GM19023 (cell line): Measurements from ENCODE around the gene OTOP2.
"Not testable (repeated sequence)": the region's sequence is repeated elsewhere in the genome, so short reads cannot be mapped to it uniquely, and the experiment has no call there.

Source experiments
- ATAC-seq: cut with Tn5 transposase; IDR thresholded peaks from one replicate; pipeline ENCODE4 v1.9.1; 2021; ENCODE audit warnings: mild to moderate bottlenecking, moderate library complexity; ENCODE audit not compliant: unreplicated experiment

Gene OTOP2

DNA sequence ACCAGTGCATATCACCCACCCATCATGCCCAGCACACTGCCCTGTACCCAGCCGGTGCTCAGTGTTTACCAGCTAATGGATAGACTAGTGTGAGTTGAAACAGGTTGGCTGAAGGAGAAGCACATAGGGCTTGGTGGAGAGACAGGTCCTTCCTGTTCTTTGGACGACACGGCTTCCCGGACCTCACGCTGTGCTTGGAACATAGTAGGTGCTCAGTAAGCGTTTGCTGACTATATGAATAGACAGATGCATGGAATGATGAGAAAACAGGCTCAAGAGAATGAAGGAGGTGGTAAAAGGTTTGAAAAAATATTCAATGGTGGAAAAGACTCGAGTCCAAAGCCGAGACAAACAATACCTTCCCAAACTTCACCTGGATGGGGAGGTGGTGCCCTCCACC is 23.9 kb upstream of the OTOP2 start:
- no peak for ATAC-seq

DNA sequence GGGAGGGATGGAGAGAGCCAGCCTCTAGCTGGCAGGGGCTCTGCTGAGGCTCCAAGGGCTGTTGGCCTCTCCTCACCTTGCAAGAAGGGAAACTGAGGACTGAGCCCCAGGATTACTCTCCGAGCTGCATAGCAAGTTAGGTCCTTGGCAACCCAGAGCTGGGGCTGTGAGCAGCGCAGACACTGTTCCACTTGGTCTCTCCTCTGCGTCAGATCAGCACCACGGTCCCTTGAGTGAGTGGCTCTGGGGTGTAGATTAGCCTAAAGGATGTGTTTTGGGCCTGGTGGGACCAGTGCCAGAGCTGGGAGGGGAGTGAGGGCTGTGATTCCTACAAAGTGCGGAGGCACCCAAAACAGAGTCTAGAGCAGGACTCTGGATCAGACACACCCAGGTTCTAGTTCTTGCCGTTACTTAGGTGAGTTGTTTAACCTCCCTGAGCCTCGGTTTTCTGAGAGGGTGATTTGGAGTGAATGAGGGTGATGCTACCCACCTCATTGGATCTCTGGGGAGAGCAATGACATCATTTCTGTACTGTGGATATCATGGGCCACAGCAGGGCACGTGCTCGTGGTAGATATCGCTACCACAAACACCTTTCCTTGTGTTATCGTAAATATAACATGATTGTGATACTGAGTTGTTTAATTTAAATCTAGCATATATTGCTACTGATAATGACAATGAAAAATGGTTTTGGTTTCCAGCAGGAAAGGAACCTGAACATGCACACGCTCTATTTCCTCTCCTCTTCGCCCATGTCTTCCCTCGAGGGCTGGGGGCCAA is 22.5 kb upstream of the OTOP2 start:
- ATAC-seq: no peak

DNA sequence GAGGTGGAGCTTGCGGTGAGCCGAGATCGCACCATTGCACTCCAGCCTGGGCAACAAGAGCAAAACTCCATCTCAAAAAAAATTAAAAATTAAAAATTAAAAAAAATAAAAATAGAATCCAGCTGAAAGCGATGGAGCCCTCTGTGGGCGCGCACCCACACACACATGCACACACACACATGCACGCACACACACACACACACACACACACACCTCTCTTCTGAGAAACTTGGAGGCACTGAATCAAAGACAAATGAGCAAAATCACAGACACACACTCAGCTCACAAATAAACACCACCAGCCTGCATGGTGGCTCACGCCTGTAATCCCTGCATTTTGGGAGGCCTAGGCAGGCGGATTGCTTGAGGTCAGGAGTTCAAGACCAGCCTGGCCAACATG is 21.0 kb upstream of the OTOP2 start:
- no peak for ATAC-seq

DNA sequence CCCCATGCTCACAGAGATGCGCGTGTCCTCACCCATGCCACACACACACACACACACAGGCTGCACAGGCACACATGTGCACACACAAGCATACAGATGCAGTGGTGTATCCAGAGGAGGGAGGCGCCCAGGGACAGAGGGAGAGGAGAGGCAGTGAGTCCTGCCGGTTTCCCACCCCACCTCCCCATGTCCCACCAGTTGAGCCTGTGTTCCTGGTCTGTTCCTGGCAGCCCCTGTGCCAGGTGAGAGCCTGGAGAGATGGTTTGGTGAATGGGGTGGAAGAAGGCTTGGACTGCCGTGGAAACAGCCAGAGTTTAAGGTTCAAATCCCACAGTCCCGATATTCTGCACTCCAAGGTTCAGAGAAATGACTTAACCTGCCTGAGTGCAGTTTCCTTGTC is 20.4 kb upstream of the OTOP2 start:
- ATAC-seq: no peak

DNA sequence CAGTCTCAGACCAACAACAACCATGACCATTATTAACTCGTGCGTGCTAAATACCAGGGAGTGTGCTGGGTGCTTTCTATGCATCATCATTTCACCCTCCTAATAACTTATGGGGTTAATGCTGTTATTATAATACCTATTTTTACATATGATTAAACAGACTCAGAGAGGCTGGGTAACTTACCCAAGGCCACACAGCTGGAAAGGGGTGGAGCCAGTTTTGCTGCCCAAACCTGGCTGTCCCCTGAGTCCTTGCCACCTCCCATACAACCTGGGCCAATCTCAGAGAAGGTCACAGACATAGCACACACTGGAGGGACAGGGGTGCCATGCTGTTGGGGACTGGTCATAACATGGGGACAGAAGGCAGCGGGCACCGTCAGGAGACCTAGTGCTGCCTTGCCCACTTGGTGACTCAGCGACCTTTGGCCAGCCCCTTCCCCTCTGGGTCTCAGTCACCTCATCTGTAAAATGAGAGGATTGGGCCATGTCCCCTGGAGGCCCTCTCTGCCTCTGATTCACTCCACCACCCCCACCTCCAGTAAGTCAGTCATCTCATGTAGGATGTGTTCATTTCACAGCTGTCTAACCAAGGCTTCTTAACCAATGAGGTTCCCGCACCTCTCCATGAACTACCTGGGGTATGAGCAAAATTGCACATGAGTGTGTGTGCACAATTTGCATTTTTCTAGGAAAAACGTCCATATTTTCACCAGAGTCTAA is 19.2 kb upstream of the OTOP2 start:
- no peak for ATAC-seq

DNA sequence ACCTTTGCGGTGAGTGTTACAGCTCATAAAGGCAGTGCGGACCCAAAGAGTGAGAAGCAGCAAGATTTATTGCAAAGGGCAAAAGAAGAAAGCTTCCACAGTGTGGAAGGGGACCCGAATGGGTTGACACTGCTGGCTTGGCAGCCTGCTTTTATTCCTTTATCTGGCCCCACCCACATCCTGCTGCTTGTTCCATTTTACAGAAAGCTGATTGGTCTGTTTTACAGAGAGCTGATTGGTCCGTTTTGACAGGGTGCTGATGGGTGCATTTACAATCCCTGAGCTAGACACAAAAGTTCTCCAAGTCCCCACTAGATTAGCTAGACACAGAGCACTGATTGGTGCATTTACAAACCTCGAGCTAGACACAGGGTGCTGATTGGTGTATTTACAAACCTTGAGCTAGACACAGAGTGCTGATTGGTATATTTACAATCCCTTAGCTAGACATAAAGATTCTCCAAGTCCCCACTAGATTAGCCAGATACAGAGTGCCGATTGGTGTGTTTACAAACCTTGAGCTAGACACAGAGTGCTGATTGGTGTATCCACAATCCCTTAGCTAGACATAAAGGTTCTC is 17.8 kb upstream of the OTOP2 start:
- not testable (repeated sequence) for ATAC-seq

DNA sequence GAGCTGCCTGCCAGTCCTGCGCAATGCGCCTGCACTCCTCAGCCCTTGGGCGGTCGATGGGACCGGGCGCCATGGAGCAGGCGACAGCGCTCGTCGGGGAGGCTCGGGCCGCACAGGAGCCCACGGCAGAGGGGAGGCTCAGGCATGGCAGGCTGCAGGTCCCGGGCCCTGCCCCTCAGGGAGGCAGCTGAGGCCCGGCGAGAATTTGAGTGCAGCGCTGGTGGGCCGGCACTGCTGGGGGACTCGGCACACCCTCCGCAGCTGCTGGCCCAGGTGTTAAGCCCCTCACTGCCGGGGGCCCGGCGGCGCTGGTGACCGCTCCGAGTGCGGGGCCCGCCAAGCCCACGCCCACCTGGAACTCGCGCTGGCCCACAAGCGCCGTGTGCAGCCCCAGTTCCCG is 17.1 kb upstream of the OTOP2 start:
- ATAC-seq: no peak

DNA sequence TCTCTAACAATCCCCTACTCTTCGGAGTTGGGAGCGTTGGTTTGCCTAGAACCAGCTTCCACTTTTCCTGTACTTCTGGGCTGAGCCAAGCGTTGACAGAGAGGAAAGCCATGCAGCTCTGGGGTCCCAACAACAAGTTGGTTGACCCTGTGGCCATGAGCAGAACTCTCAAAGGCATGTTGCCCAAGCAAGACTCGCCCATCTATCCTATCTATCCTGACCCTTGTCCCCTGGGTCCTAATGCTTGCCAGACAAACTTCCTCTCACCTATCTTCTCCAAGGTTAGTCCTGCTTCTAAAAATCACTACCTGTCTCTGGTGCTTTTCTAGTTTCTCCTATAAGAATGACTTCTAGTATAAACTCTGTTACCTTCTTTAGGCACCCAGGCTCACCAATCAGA is 15.0 kb upstream of the OTOP2 start:
- not testable (repeated sequence) for ATAC-seq

DNA sequence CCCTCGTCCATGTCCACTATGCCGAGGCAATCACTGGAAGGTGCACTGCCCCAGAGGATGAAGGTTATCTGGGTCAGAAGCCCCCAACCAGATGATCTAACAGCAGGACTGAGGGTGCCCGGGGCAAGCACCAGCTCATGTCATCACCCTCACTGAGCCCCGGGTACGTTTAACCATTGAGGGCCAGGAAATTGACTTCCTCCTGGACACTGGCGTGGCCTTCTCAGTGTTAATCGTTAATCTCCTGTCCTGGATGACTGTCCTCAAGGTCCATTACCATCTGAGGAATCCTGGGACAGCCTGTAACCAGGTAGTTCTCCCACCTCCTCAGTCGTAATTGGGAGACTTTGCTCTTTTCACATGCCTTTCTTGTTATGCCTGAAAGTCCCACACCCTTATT is 12.7 kb upstream of the OTOP2 start:
- not testable (repeated sequence) for ATAC-seq

DNA sequence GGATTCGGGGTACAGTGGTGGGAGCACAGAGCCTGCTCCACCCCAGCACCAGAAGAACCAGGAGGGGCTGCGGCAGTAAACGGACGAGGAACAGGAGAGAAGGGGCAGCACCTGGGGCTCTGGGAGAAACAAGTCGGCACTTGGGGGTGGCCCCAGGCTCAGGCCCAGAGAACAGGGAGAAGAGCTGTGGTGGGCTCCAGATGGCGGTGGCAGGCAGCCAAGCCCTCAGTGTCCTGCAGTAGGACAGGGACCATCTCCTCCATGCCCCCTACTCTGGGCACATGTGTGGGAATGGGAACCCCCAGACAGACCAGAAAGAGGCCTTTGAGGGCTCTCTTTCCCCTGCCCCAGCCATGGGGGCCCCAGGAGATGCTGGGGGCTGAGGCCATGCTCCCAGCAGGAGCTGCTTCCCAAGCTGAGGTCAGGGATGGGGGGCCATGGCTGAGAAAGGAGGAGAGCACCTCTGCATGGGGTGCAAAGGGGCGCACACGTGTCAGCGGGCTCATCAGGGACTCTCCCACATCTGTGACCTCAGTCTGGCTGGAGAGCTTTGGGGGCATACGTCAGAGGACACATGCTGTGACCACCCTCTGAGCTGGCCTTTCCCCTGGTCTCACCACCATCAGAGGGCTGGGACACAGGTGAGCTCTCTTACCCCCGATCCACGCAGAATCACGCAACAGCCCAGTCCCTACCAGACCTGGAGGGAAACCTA is 7.8 kb upstream of the OTOP2 start:
- ATAC-seq: no peak

DNA sequence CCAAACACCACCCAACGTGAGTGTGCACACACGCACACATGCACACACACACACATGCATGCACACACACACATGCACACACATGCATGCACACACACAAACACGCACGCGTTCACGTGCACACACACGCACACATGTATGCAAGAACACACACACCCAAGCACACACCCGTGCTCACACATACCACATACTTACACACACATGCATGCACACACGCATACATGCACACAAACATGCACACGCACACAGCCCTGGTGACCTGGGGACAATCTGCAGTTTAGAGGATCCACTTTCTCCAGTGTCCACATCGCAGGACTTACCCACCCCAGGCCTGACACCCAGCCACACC is 7.2 kb upstream of the OTOP2 start:
- ATAC-seq: no peak

DNA sequence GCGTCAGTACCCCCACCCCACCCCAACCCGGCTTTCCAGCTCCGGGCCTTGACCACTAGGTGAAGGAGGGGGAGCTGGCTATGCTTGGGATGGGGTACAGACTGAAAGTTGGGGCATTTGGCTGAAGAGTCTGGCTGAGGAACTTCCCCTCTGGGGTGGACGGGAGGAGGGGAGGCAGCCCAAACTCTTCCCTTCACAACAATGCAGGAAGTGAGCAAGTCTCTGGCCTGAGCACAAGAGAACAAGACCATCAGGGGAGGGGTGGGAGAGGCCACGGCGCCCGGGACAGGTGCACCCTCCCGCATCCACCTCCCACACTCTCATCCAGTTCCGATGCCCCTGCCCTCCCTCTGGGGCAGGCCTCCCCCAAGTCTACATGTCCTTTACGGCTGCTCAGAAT is 6.6 kb upstream of the OTOP2 start:
- no peak for ATAC-seq

DNA sequence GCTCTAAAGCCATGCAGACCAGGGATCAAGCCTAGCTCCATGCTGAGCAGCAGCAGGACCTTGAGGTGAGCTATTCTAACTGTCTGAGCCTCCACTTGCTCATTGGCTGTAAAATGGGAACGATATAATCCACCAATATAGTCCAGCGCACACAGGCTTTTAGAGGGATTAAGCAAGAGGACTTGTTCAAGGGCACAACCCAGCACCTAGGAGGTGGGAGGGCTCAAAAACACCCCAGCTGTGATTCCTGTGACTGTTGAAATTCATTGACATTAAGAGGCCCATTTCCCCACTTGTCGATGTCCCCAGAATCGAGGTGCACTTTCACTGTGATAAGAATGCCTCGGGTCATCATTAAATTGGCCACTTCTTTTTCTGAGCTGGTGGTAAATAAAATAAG is 5.2 kb upstream of the OTOP2 start:
- ATAC-seq: no peak

DNA sequence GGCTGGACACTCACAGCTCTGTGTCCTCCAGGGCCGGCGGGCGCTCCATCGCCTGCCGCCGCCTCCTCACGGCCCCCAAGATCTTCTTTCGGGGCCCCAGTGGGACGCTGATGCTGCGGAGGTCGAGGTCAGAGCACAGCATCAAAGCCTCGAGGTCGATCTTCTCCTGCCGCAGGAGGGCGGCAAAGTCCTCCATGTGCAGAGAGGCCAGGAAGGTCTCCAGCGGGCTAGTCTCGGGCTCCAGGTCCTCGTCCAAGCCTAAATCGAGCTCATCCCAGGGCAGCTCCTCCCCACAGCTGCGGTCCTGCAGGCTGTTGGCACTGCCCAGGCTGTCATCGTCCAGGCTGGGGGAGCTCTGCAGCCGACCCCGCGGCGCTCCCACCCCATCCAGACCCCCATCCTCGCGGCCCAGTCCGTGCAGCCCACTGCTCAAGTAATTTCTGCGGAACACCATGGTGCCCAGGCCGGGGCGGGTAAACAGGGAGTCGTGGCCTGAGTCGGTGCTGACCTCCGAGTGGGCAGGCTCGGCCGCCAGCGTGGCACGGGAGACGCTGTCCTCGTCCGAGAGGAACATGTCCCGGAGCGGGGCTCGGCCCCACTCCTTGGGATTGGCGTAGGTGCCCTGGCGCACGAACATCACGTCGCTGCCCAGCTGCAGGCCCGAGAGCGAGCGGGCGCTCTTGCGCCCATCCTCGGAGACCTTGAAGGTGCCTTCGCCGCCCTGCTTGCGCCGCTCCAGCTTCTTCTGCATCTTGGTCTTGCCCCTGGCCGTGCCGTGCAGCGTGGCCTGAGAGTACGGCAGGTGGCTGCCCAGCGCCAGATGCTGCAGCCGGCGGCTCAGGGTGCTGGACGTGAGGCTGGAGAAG is 4.4 kb upstream of the OTOP2 start:
- ATAC-seq: no peak

DNA sequence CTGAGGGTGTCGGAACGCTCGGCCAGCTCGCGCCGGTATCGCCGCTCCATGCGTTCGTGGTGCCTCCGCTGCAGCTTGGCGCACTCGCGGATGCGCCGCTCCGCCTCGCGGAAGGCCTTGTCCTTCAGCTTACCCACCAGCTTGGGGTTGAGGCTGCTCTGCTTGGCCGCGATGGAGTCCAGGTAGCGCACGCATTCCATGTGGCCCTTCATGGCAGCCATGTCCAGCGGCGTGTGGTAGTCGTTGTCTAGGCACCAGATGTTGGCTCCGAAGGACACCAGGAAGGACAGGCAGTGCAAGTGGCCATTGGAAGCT is 3.8 kb upstream of the OTOP2 start:
- ATAC-seq: no peak

DNA sequence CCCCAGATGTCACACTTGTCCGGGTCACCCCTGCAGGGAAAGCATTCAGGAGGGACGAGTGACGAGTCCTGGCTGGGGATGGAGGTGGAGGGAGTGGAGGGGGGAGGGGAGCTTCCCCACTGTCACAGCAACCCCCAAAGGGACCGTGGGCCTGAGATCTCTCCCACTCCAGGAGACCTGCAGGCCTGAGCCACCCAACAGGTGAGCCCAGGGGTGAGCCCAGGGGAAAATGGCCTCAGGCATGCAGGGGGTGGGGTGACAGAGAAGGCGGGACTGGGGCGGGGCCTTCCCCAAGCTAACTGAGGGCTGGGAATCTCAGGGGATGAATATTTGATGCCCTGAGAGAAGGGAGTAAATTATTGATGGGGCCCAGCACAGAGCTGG is 3.4 kb upstream of the OTOP2 start:
- ATAC-seq: no peak

DNA sequence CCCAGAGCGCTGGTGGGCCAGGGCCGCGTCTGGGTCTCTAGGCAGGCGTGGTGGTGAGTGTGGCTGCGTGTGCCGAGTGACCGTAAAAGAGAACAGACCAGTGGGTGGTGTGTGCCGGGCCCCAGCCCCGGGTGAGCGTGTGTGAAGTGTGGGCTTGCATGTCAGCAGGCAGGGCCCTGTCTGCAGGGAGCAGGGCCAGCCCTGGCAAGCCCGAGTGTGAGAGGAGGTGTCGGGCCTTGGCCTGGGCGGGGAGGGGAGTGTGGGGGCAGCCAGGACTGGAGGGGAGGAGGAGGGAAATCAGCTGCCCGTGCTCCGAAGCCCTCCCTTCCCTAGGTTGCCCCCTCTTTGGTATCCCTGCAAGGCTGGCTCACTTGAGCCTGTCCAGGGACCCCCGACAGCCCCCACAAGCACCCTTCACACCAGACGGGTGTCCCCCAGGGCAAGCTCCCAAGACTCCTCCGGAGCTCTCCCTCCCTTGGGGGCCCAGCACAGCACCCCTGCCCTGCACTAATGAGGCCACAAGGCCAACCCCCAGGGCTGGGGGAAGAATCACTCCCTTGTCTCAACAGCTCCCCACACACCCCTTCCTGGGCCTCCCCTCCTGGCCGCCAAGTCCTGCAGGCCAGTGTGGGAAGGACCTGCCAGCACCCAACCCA is 2.9 kb upstream of the OTOP2 start:
- no peak for ATAC-seq

DNA sequence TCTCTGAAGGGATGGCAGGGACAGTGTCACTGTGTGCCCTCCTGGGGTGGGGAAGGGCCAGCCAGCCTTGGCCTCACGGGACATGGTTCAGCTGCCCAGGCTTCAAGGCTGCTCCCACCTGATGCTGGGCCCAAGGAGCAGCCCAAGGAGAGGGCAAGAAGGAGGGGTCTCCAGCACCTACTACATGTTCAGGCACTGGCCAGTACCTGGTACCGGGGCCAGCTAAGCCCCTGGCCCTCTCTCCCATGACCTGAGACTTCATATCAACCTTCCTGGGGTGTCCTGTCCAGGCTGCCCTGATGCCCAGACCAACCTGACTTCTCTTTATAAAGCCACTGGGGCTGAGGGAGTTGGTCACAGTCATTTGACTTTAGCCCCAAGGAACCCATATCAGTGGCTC is 2.3 kb upstream of the OTOP2 start:
- no peak for ATAC-seq

DNA sequence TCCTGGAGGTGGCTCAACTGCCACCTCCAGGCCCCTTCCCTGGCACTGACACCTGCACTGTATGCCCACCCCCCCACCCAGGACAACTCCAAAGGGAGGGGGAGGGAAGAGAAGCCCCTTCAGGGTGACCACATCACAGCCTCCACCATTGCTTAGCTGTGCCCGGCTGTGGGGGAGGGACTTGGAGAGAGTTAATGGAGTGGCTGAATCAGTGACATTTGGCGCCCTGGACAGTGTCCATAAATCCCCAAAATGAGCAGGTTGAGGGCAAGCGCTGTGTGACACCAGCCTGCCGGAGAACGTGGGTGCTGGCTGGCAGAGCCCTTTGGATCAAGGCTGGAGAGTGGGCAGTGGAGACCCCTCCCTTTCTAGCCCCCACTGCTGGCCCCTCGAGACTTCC is 1.9 kb upstream of the OTOP2 start:
- ATAC-seq: no peak

DNA sequence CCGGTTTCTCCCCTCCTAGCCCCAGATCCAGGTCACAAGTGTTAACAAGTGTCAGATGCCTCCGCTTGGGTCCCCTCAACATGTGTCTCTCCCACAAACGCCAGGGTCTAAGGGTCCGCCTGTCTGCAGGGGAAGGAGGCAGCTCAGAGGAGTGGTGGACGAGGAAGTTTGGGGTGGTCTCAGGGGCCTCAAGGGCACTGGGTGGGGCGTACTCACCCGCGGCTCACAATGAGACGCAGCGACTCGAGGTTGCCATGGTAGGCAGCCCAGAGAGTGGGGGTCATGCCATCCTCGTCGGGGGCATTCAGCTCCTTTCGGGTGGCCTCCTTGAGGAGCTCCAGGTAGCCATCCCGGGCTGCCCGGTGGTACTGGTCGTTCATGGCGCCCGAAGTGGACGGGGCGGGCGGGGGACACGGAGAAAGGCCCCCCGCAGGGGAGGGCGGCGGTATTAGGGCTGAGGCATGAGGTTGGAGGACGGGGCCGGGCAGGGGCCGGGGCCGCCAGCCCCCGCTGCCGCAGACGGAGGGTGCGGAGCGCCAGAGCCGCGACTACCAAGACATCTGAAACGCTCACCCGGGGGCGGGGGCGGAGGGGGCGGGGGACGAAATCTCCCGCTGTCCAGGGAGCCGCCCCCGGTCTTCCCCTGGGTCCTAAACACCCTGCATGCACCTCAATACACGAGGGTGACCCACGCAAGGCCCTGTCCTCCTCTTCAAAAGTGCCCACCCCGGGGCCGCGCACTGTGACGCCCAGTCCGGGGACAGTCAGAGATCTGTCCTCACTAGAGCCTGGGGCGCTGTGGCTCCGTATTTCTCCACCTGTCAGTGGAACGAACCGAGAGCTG is 1.2 kb upstream of the OTOP2 start, which contains the start of gene USH1G:
Gene USH1G (minus strand): TSS at position 562 of the 844 bp plus-strand sequence. CDS start 182 bp downstream, at position 380.
- no peak for ATAC-seq
